RWPE1 (cell line): ENCODE measurements around the gene AHR.
"Not testable (repeated sequence)": the region's sequence is repeated elsewhere in the genome, so short reads cannot be mapped to it uniquely, and the experiment has no call there.

ENCODE experiments used
- CTCF ChIA-PET: fragments of 350-600 bp; sonication (Branson Sonifier 250); formaldehyde crosslinking; extraction: SDS; loops from one replicate; lab custom pipeline; 2021; lab: Yijun Ruan, JAX
- POLR2A ChIA-PET: fragments of 400-600 bp; formaldehyde crosslinking; extraction: SDS; loops from one replicate; lab custom pipeline; 2020; ENCODE audit warnings: antibody characterized with exemption; ENCODE audit not compliant: low non-redundant PET; lab: Yijun Ruan, JAX
- DNase-seq: peaks from one replicate; pipeline ENCODE4 v3.0.0; 2012; ENCODE audit warnings: low spot score
- H3K27ac ChIP-seq: fragments of 450-650 bp; 2 replicates; pipeline ENCODE4 v1.5.1; 2017
- CTCF ChIP-seq: fragments of 450-650 bp; conservative IDR thresholded peaks from 2 replicates; pipeline ENCODE4 v1.5.1; 2017; ENCODE audit warnings: low read depth, mild to moderate bottlenecking

AHR gene

GRCh38 chr7:17374654-17375053, 76.2 kb downstream of the AHR start:
- POLR2A ChIA-PET, result no interaction called here
- CTCF ChIA-PET, result no interaction called here
- no peak for DNase-seq
- no peak for TF ChIP-seq CTCF
- no peak overlapping the region for H3K27ac ChIP-seq

DNA sequence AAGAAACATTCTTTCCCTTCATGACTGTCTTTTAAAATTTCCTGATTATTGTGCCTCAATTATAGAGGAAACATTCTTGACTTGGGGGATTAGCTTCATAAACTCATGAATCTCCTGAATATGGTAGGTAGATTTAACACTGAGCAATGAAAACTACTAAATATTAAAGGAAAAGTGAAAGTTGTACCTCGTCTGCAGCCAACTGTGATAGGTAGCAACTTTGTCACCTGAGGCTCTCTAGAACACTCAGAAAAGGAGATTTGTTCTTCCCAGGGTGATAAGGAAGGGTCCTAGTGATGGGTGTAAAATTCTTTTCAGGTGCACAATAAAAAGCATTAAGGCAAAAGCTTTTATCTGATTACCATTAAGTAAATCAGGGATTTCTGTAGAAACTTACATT, 78.1 kb downstream of the AHR start:
- TF ChIP-seq CTCF, result no peak
- H3K27ac ChIP-seq, result no peak overlapping the region
- ChIA-PET POLR2A (no interaction called here), CTCF (interaction anchor here (0.7 kb wide), 1 partner anchor 14 kb away, joined by 3 read pairs; no protein-coding TSS in a partner anchor)
- DNase-seq, result no peak

DNA sequence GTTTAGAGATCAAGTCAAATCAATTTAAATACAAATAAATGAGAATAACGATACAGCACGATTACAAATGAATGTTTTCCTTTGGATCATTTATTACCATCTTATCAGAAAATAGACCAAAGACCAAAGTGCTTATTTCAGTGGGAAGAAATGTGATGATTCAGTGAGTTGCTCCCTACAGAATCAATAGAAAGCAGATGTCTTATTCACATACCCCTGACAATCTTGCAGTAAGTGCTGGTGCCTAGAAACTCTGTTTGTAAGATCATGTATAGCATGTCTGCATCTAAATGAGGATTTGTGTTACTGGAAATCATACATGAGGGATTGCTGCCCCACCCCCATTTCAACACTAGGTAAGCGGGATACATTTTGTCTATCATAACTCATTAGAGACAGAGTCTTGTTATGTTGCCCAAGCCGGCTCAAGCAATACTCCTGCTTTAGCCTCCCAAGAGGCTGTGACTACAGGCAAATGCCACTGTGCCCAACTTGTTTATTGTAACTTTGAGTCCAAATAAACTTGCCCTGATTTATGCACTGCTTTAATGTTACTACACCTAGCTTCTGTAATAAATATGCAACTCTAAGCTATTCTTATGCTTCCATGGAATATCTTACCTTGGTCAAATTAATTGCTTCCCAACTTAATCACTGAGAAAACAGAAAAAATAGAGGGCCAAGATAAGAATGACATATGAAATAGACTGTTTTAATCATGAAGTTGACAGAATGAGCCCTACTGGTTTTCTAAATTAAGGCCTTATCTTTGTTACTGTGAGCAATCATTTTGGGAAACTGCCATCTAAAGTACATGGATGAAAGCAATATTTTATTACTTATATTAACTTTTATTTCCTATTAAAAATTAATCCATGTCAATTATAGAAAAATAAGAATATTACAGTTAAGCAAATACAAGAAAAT, 82.5 kb downstream of the AHR start:
- ChIA-PET CTCF (no interaction called here), POLR2A (no interaction called here)

GRCh38 chr7:17382408-17383354, 84.2 kb downstream of the AHR start:
- POLR2A ChIA-PET, H3K27ac ChIP-seq, DNase-seq: not testable (repeated sequence)
- CTCF ChIA-PET, result interaction anchor here (0.6 to 0.7 kb wide), 3 partner anchors 92 to 301 kb away, joined by 3 to 4 read pairs (median 3); no protein-coding TSS in a partner anchor

More for the DNA sequence above, 82.5 kb downstream of the AHR start:
- no peak for TF ChIP-seq CTCF
- no peak overlapping the region for H3K27ac ChIP-seq
- no peak for DNase-seq

DNA sequence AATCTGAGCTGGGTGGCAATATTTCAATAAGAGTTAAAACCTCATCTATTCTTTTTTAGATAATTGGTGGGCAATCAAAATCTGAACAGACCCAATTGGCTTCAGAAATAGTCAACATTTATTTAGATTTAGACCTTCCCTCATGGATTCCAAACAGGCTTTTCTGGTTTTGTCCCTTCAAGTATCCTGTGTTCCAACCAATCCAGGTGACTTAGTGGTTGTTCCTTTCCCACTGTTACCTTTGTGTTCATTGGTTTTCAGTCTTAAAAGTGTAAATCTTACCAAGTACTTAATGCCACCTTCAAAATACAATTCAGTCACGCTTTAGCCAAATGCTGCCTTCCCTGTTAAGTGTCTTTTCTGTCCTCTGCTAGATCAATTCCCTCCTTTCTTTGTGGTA, 85.9 kb downstream of the AHR start:
- POLR2A ChIA-PET, result no interaction called here
- no peak for TF ChIP-seq CTCF
- DNase-seq, result no peak
- H3K27ac ChIP-seq, result no peak overlapping the region
- CTCF ChIA-PET, result interaction anchor here (0.8 kb wide), 1 partner anchor 83 kb away, joined by 5 read pairs; no protein-coding TSS in a partner anchor

GRCh38 chr7:17385612-17386011, 87.2 kb downstream of the AHR start:
- ChIA-PET CTCF (no interaction called here), POLR2A (no interaction called here)
- DNase-seq, result no peak
- no peak for TF ChIP-seq CTCF
- H3K27ac ChIP-seq, result no peak overlapping the region
